Tibial nerve (tissue), 4 donors: ENCODE results near the gene MAN2A1. TPM values are rescaled to one million over a fixed set of nuclear protein-coding genes. Genes with fewer than 3 reads are reported as not detected.

Experiments used
- DNase-seq, 2 donors: peaks; one replicate each; pipeline ENCODE4 v3.0.0-alpha.2; 2019; ENCODE audit warnings: low spot score in 2 of 2
- H3K27ac ChIP-seq, 4 donors: fragments of 200-600 bp; sonication (generic) in 3 of 4; one replicate each; pipeline ENCODE4 v1.5.1; 2017 to 2019; ENCODE audit warnings: mild to moderate bottlenecking in 1 of 4
- H3K27me3 ChIP-seq, 2 donors: fragments of 200-600 bp; sonication (generic) in 1 of 2; one replicate each; pipeline versions ENCODE4 v1.5.1 to v1.6.0; 2017 to 2019
- H3K36me3 ChIP-seq, 3 donors: fragments of 200-600 bp; sonication (generic); one replicate each; pipeline ENCODE4 v1.5.1; 2018 to 2019
- H3K4me1 ChIP-seq, 4 donors: fragments of 200-600 bp; sonication (generic) in 3 of 4; one replicate each; pipeline ENCODE4 v1.5.1; 2017 to 2019
- H3K4me3 ChIP-seq, 4 donors: fragments of 200-600 bp; sonication (generic) in 3 of 4; one replicate each; pipeline ENCODE4 v1.5.1; 2017 to 2019; ENCODE audit warnings: mild to moderate bottlenecking in 1 of 4, moderate library complexity in 1 of 4
- H3K9me3 ChIP-seq, 4 donors: fragments of 200-600 bp; sonication (generic) in 3 of 4; one replicate each; pipeline ENCODE4 v1.5.1; 2017 to 2019
- CTCF ChIP-seq, 5 experiments: fragments of 200-600 bp in 3 of 5; fragments of 450-650 bp in 2 of 5; sonication (generic) in 3 of 5; IDR thresholded peaks; one replicate each; pipeline ENCODE4 v1.5.1; 2016 to 2019; ENCODE audit warnings: antibody characterized with exemption in 5 of 5, mild to moderate bottlenecking in 3 of 5, moderate library complexity in 2 of 5
- EP300 ChIP-seq, 2 donors: sonication (generic); formaldehyde crosslinking; IDR thresholded peaks; one replicate each; pipeline ENCODE4 v1.6.1; 2017; ENCODE audit warnings: antibody characterized with exemption in 2 of 2, mild to moderate bottlenecking in 1 of 2
- POLR2A ChIP-seq, 2 donors: fragments of 450-650 bp; IDR thresholded peaks; one replicate each; pipeline ENCODE4 v1.6.1; 2017; ENCODE audit warnings: antibody characterized with exemption in 2 of 2, mild to moderate bottlenecking in 2 of 2, moderate library complexity in 2 of 2
- WGBS, 2 donors: methylation state at CpG; one replicate each; pipeline ENCODE4 v1.1.5; 2018; 5-methylcytosine and 5-hydroxymethylcytosine counted together
- total RNA-seq, 4 donors: library from RNA; depleted of rRNA; stranded (reverse); fragments of >200 nt; gene quantifications; one replicate each; pipeline ENCODE4 v1.1.0, GENCODE V29; 2016

The MAN2A1 gene
- total RNA-seq, 4 donors from 2014 or later: 50.0 to 66.0 (median 56.7) TPM

GRCh38 chr5:109837231-109837861, 147.6 kb downstream of the MAN2A1 start:
- Histone ChIP-seq H3K4me3 (no peak overlapping the region), H3K4me1 (no peaks in the 10 kb centered on the region), H3K27me3 (no peaks in the 10 kb centered on the region), H3K9me3 (no peaks in the 10 kb centered on the region), H3K27ac (no peak overlapping the region), H3K36me3 (peaks cover 0 to 36% (median 6%) of the 10 kb centered on the region in 3 donors)
- TF ChIP-seq POLR2A (IDR thresholded peaks at IDR 0.05): no peak
- TF ChIP-seq CTCF (IDR thresholded peaks at IDR 0.05): no peak
- TF ChIP-seq EP300 (IDR thresholded peaks at IDR 0.05): no peak
- WGBS, 2 donors: 82 to 85% methylated on average over 6 of the region's 6 CpGs
- DNase-seq: no peak

- H3K36me3 ChIP-seq: peaks cover 0 to 35% (median 6%) of the 10 kb centered on the region in 3 donors
Observed at GRCh38 chr5:109838157-109838556, 148.4 kb downstream of the MAN2A1 start.

GRCh38 chr5:109844148-109844547, 154.4 kb downstream of the MAN2A1 start:
- DNase-seq: no peak
- TF ChIP-seq CTCF (IDR thresholded peaks at IDR 0.05): no peak
- no peak for TF ChIP-seq EP300 (IDR thresholded peaks at IDR 0.05)
- TF ChIP-seq POLR2A (IDR thresholded peaks at IDR 0.05): no peak
- Histone ChIP-seq H3K4me3 (no peak overlapping the region), H3K27me3 (no peaks in the 10 kb centered on the region), H3K9me3 (no peaks in the 10 kb centered on the region), H3K27ac (no peak overlapping the region), H3K36me3 (peaks cover 0 to 59% (median 6%) of the 10 kb centered on the region in 3 donors), H3K4me1 (no peaks in the 10 kb centered on the region)
- 82 to 88% methylated on average over 4 of the region's 4 CpGs for whole genome bisulfite sequencing, 2 donors

More at GRCh38 chr5:109838157-109838556, 148.4 kb downstream of the MAN2A1 start:
- Histone ChIP-seq H3K27me3 (no peaks in the 10 kb centered on the region), H3K4me1 (no peaks in the 10 kb centered on the region), H3K9me3 (no peaks in the 10 kb centered on the region), H3K27ac (no peak overlapping the region), H3K4me3 (no peak overlapping the region)
- no peak for TF ChIP-seq CTCF (IDR thresholded peaks at IDR 0.05)
- no peak for TF ChIP-seq POLR2A (IDR thresholded peaks at IDR 0.05)
- TF ChIP-seq EP300 (IDR thresholded peaks at IDR 0.05): no peak
- 88 to 97% methylated on average over 1 of the region's 1 CpG for WGBS, 2 donors
- no peak for DNase-seq

- WGBS, 2 donors: 56 to 61% methylated on average over 4 of the region's 4 CpGs
- peaks cover 0 to 59% (median 6%) of the 10 kb centered on the region in 3 donors for H3K36me3 ChIP-seq
- no peak for TF ChIP-seq EP300 (IDR thresholded peaks at IDR 0.05)
- no peak for TF ChIP-seq CTCF (IDR thresholded peaks at IDR 0.05)
- TF ChIP-seq POLR2A (IDR thresholded peaks at IDR 0.05): no peak
- no peaks in the 10 kb centered on the region for H3K4me1 ChIP-seq
- no peak overlapping the region for H3K4me3 ChIP-seq
- no peaks in the 10 kb centered on the region for H3K9me3 ChIP-seq
- H3K27me3 ChIP-seq: no peaks in the 10 kb centered on the region
- DNase-seq: no peak
- no peak overlapping the region for H3K27ac ChIP-seq
Observed at GRCh38 chr5:109844695-109845094, 155.0 kb downstream of the MAN2A1 start.

GRCh38 chr5:109848130-109848529, 158.4 kb downstream of the MAN2A1 start:
- DNase-seq: no peak
- Histone ChIP-seq H3K4me1 (no peaks in the 10 kb centered on the region), H3K4me3 (no peak overlapping the region), H3K27ac (no peak overlapping the region), H3K36me3 (peaks cover 0 to 60% (median 0%) of the 10 kb centered on the region in 3 donors), H3K9me3 (no peaks in the 10 kb centered on the region), H3K27me3 (no peaks in the 10 kb centered on the region)
- WGBS, 2 donors: 94 to 95% methylated on average over 3 of the region's 3 CpGs
- TF ChIP-seq CTCF (IDR thresholded peaks at IDR 0.05) (no peak), EP300 (IDR thresholded peaks at IDR 0.05) (no peak), POLR2A (IDR thresholded peaks at IDR 0.05) (no peak)
